Lower lobe of right lung (tissue), 2 donors: ENCODE results near the gene PDE4D. TPM values are rescaled to one million over a fixed set of nuclear protein-coding genes. Genes with fewer than 3 reads are reported as not detected.
"Not testable (repeated sequence)": the region's sequence is repeated elsewhere in the genome, so short reads cannot be mapped to it uniquely, and the experiment has no call there.

Experiments used
- ATAC-seq, 2 donors: fragments of 200-7000 bp; cut with Tn5 transposase; one replicate each; pipeline ENCODE4 v1.9.1; 2020 to 2022; ENCODE audit warnings: mild to moderate bottlenecking in 2 of 2, moderate library complexity in 2 of 2
- DNase-seq: peaks from one replicate; pipeline ENCODE4 v3.0.0-alpha.2; 2020
- H3K27ac ChIP-seq: fragments of 200-600 bp; one replicate; pipeline ENCODE4 v1.8.0; 2022
- H3K27me3 ChIP-seq: fragments of 200-600 bp; one replicate; pipeline ENCODE4 v1.8.0; 2022; ENCODE audit warnings: low read depth
- H3K36me3 ChIP-seq: fragments of 200-600 bp; one replicate; pipeline ENCODE4 v1.8.0; 2022; ENCODE audit warnings: mild to moderate bottlenecking
- H3K4me1 ChIP-seq: fragments of 200-600 bp; one replicate; pipeline ENCODE4 v1.8.0; 2022
- H3K4me3 ChIP-seq: fragments of 200-600 bp; one replicate; pipeline ENCODE4 v1.8.0; 2022; ENCODE audit warnings: mild to moderate bottlenecking
- H3K9me3 ChIP-seq: fragments of 200-600 bp; one replicate; pipeline ENCODE4 v1.8.0; 2022
- CTCF ChIP-seq: fragments of 200-600 bp; IDR thresholded peaks from one replicate; pipeline ENCODE4 v1.8.0; 2022; ENCODE audit warnings: antibody characterized with exemption, mild to moderate bottlenecking
- intact Hi-C: fragments of 100-400 bp; cut with DNase I; formaldehyde crosslinking; loops from one replicate; pipeline ENCODE4 v1.11.0; 2022
- total RNA-seq: library from RNA; stranded (reverse); fragmentation: NEBNext Ultra II Directional; extraction: Animal tissue kit (Norgen Biotek cat#: 25700); gene quantifications from one replicate; pipeline ENCODE4 v1.2.1, GENCODE V29; 2021
- donor health status: DM: no; HTN: yes; CAD: no; lungs with severe emphysema.

The PDE4D gene
- total RNA-seq, 1 donor from 2014 or later: 71.3 TPM

- Histone ChIP-seq H3K27me3 (no peaks in the 10 kb centered on the region), H3K4me1 (peaks cover 5% of the 10 kb centered on the region), H3K9me3 (no peaks in the 10 kb centered on the region), H3K36me3 (no peaks in the 10 kb centered on the region), H3K27ac (no peak overlapping the region), H3K4me3 (no peak overlapping the region)
- TF ChIP-seq CTCF: no peak
- intact Hi-C loops: no loop called here
- ATAC-seq (no peak), DNase-seq (no peak)
These were observed 310.8 kb downstream of the PDE4D start for GRCh38 chr5:59582746-59583145.

GRCh38 chr5:59579824-59580167 lies 313.7 kb downstream of the PDE4D start:
- Histone ChIP-seq H3K27ac (no peak overlapping the region), H3K36me3 (no peaks in the 10 kb centered on the region), H3K4me3 (no peak overlapping the region), H3K27me3 (no peaks in the 10 kb centered on the region), H3K9me3 (no peaks in the 10 kb centered on the region), H3K4me1 (peaks cover 5% of the 10 kb centered on the region)
- intact Hi-C loops: no loop called here
- no peak for DNase-seq
- no peak for ATAC-seq
- TF ChIP-seq CTCF: no peak

GRCh38 chr5:59579101-59579823 lies 314.3 kb downstream of the PDE4D start:
- no peaks in the 10 kb centered on the region for H3K9me3 ChIP-seq
- ATAC-seq (no peak), DNase-seq (no peak)
- no peaks in the 10 kb centered on the region for H3K36me3 ChIP-seq
- no peak overlapping the region for H3K27ac ChIP-seq
- no peaks in the 10 kb centered on the region for H3K27me3 ChIP-seq
- TF ChIP-seq CTCF: no peak
- intact Hi-C loops: no loop called here
- no peak overlapping the region for H3K4me3 ChIP-seq
- peaks cover 5% of the 10 kb centered on the region for H3K4me1 ChIP-seq

GRCh38 chr5:59577485-59577884 lies 316.0 kb downstream of the PDE4D start:
- H3K36me3 ChIP-seq: no peaks in the 10 kb centered on the region
- H3K4me1 ChIP-seq: no peaks in the 10 kb centered on the region
- no peaks in the 10 kb centered on the region for H3K9me3 ChIP-seq
- TF ChIP-seq CTCF: no peak
- DNase-seq: no peak
- intact Hi-C loops: no loop called here
- no peak overlapping the region for H3K4me3 ChIP-seq
- no peaks in the 10 kb centered on the region for H3K27me3 ChIP-seq
- H3K27ac ChIP-seq: no peak overlapping the region
- no peak for ATAC-seq

- no peaks in the 10 kb centered on the region for H3K36me3 ChIP-seq
- DNase-seq (no peak), ATAC-seq (no peak)
- no peak overlapping the region for H3K27ac ChIP-seq
- no peaks in the 10 kb centered on the region for H3K27me3 ChIP-seq
- H3K9me3 ChIP-seq: no peaks in the 10 kb centered on the region
- no peak overlapping the region for H3K4me3 ChIP-seq
- intact Hi-C loops: no loop called here
- no peak for TF ChIP-seq CTCF
- H3K4me1 ChIP-seq: no peaks in the 10 kb centered on the region
These were observed 317.7 kb downstream of the PDE4D start for GRCh38 chr5:59575648-59576445.

GRCh38 chr5:59573509-59573908 lies 320.0 kb downstream of the PDE4D start:
- ATAC-seq, H3K27ac ChIP-seq, H3K36me3 ChIP-seq, H3K27me3 ChIP-seq, DNase-seq, H3K4me1 ChIP-seq, H3K9me3 ChIP-seq, H3K4me3 ChIP-seq, intact Hi-C loops: not testable (repeated sequence)
